Neural cell (in vitro differentiated cells): Measurements from ENCODE around the gene CELSR1. TPM values are rescaled to one million over a fixed set of nuclear protein-coding genes. Genes with fewer than 3 reads are reported as not detected.

Experiments used
- H2AFZ ChIP-seq: fragments of 200-600, 300-800 bp; sonication (generic), shearing (Covaris generic); 2 replicates; pipeline ENCODE4 v1.6.0; 2014; ENCODE audit warnings: low read depth, mild to moderate bottlenecking, antibody characterized with exemption, low read length, moderate library complexity
- H3F3A ChIP-seq: fragments of 200-600 bp; shearing (Covaris generic); 2 replicates; pipeline ENCODE4 v1.6.1; 2016; ENCODE audit warnings: mild to moderate bottlenecking, moderate library complexity, mixed read lengths, antibody characterized with exemption, low read length; ENCODE audit not compliant: insufficient read depth, poor library complexity, severe bottlenecking
- H3K27ac ChIP-seq: fragments of 200-600, 300-800 bp; sonication (generic), shearing (Covaris generic); 2 replicates; pipeline ENCODE4 v1.5.1; 2014; ENCODE audit warnings: mild to moderate bottlenecking, low read length, moderate library complexity
- H3K27me3 ChIP-seq: fragments of 300-800, 200-600 bp; sonication (generic), shearing (Covaris generic); 2 replicates; pipeline ENCODE4 v1.6.0; 2014; ENCODE audit warnings: mild to moderate bottlenecking, low read depth, low read length, moderate library complexity; ENCODE audit not compliant: insufficient read depth
- H3K36me3 ChIP-seq: fragments of 300-800, 200-600 bp; sonication (generic), shearing (Covaris generic); 2 replicates; pipeline ENCODE4 v1.5.1; 2014; ENCODE audit warnings: mild to moderate bottlenecking, antibody characterized with exemption, low read length, moderate library complexity; ENCODE audit not compliant: insufficient read depth
- H3K4me2 ChIP-seq: fragments of 300-800, 200-600 bp; sonication (generic), shearing (Covaris generic); 2 replicates; pipeline ENCODE4 v1.6.0; 2014; ENCODE audit warnings: mild to moderate bottlenecking, low read length
- H3K4me3 ChIP-seq: fragments of 300-800, 200-600 bp; sonication (generic), shearing (Covaris generic); 2 replicates; pipeline ENCODE4 v1.5.1; 2014; ENCODE audit warnings: mild to moderate bottlenecking, low read length, moderate library complexity
- H3K79me2 ChIP-seq: fragments of 200-600 bp; shearing (Covaris generic); replicated peaks from 2 replicates; pipeline ENCODE4 v1.6.0; 2014; ENCODE audit warnings: mild to moderate bottlenecking, low read length, moderate library complexity; ENCODE audit not compliant: insufficient read depth
- H3K9ac ChIP-seq: fragments of 300-800, 200-600 bp; sonication (generic), shearing (Covaris generic); 2 replicates; pipeline ENCODE4 v1.6.1; 2016; ENCODE audit warnings: mild to moderate bottlenecking, low read length, mixed read lengths
- H3K9me2 ChIP-seq: fragments of 200-600 bp; shearing (Covaris generic); 2 replicates; pipeline ENCODE4 v1.6.1; 2016; ENCODE audit warnings: mild to moderate bottlenecking, low read length, mixed read lengths; ENCODE audit not compliant: insufficient read depth
- H3K9me3 ChIP-seq: fragments of 200-600, 300-800 bp; sonication (generic), shearing (Covaris generic); 2 replicates; pipeline ENCODE4 v1.6.1; 2016; ENCODE audit warnings: mild to moderate bottlenecking, mixed run types, low read length, moderate library complexity, mixed read lengths
- H4K20me1 ChIP-seq: fragments of 200-600 bp; shearing (Covaris generic); 2 replicates; pipeline ENCODE4 v1.6.1; 2016; ENCODE audit warnings: mild to moderate bottlenecking, mixed run types; ENCODE audit not compliant: insufficient read depth
- EP300 ChIP-seq: fragments of 450-650 bp; conservative IDR thresholded peaks from 2 replicates; pipeline ENCODE4 v1.6.1; 2014; ENCODE audit warnings: antibody characterized with exemption, mild to moderate bottlenecking, moderate library complexity; ENCODE audit not compliant: poor library complexity, severe bottlenecking
- EZH2 ChIP-seq: fragments of 200-600, 300-800 bp; shearing (Covaris generic), sonication (generic); IDR thresholded peaks from 2 replicates; pipeline ENCODE4 v1.6.1; 2014; ENCODE audit warnings: antibody characterized with exemption, low read length, borderline replicate concordance, mild to moderate bottlenecking; ENCODE audit not compliant: insufficient read depth, poor library complexity, severe bottlenecking
- MXI1 ChIP-seq: fragments of 450-650 bp; conservative IDR thresholded peaks from 2 replicates; pipeline ENCODE4 v1.6.1; 2014; ENCODE audit warnings: antibody characterized with exemption, mild to moderate bottlenecking; ENCODE audit not compliant: poor library complexity, severe bottlenecking
- POLR2AphosphoS5 ChIP-seq: IDR thresholded peaks from 2 replicates; pipeline ENCODE4 v1.6.1; 2012
- RAD21 ChIP-seq: fragments of 450-650 bp; conservative IDR thresholded peaks from 2 replicates; pipeline ENCODE4 v1.6.1; 2014; ENCODE audit warnings: antibody characterized with exemption, mild to moderate bottlenecking, moderate library complexity
- SMC3 ChIP-seq: fragments of 450-650 bp; conservative IDR thresholded peaks from 2 replicates; pipeline ENCODE4 v1.6.1; 2014; ENCODE audit warnings: antibody characterized with exemption, mild to moderate bottlenecking, moderate library complexity; ENCODE audit not compliant: poor library complexity
- TAF1 ChIP-seq: IDR thresholded peaks from 2 replicates; pipeline ENCODE4 v1.6.1; 2012; ENCODE audit warnings: low read depth
- polyA plus RNA-seq: library from polyadenylated mRNA; depleted of rRNA; stranded (reverse); fragments of >200 nt; gene quantifications from 2 replicates; pipeline ENCODE4 v1.2.3, GENCODE V29; 2014
- TF ChIP-seq, protein P1 (sequence below): fragments of 450-650 bp; IDR thresholded peaks from 2 replicates; pipeline ENCODE4 v1.5.1; 2014; ENCODE audit warnings: antibody characterized with exemption, mild to moderate bottlenecking, moderate library complexity; ENCODE audit not compliant: poor library complexity, severe bottlenecking
- TF ChIP-seq, protein P2 (sequence below): IDR thresholded peaks from 2 replicates; pipeline ENCODE4 v1.6.1; 2012; ENCODE audit warnings: borderline replicate concordance

CELSR1 gene
- polyA plus RNA-seq, 1 donor from 2014 or later: 0.14 TPM

DNA sequence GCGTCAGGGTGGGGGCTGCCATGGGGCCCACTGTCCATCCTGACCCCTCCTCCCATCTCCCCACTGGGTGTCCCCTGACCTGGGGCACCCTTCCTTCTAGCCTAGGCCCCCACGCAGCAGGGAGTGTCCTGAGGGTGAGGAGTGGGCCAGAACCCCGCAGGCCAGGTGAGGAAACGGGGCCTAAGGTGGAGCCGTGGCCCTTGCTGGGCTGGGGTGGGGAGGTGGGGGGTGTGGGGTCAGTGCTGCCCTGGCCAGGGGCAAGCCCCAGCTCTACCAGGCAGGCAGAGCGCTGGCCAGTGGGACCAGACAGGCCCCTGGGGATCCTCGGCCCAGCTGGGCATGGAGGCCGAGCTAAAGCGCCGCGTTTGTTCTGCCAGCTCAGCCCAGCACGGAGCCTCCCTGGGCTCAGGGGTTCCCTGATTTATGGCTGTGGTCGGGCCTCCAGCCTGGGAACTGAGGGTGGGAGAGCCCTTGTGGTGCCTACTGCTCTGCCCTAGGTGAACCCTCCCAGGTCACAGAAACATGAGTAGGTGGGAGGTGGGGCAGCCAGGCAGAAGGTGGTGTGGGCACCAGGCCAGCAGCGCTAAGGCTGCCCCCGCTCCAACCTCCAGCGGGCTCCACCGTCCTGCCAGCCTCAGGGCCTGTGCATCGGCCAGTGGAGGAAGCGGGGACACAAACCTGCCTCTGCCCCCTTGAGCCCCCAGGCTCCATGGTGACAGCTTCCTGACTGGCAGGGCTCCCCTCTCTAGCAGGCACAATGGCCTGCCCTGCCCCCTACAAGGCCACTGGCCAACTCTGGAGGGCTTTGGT lies 179.5 kb downstream of the CELSR1 start:
- no peak overlapping the region for H3K4me2 ChIP-seq
- no peaks in the 10 kb centered on the region for H3F3A ChIP-seq
- no peaks in the 10 kb centered on the region for H3K9me2 ChIP-seq
- H4K20me1 ChIP-seq: no peaks in the 10 kb centered on the region
- H3K9ac ChIP-seq: no peak overlapping the region
- no peaks in the 10 kb centered on the region for H3K79me2 ChIP-seq
- no peak overlapping the region for H3K4me3 ChIP-seq
- H3K27ac ChIP-seq: no peak overlapping the region
- H2AFZ ChIP-seq: no peak overlapping the region
- H3K9me3 ChIP-seq: no peaks in the 10 kb centered on the region
- no peak for TF ChIP-seq POLR2AphosphoS5
- no peak for TF ChIP-seq TAF1
- TF ChIP-seq, protein P1, sequence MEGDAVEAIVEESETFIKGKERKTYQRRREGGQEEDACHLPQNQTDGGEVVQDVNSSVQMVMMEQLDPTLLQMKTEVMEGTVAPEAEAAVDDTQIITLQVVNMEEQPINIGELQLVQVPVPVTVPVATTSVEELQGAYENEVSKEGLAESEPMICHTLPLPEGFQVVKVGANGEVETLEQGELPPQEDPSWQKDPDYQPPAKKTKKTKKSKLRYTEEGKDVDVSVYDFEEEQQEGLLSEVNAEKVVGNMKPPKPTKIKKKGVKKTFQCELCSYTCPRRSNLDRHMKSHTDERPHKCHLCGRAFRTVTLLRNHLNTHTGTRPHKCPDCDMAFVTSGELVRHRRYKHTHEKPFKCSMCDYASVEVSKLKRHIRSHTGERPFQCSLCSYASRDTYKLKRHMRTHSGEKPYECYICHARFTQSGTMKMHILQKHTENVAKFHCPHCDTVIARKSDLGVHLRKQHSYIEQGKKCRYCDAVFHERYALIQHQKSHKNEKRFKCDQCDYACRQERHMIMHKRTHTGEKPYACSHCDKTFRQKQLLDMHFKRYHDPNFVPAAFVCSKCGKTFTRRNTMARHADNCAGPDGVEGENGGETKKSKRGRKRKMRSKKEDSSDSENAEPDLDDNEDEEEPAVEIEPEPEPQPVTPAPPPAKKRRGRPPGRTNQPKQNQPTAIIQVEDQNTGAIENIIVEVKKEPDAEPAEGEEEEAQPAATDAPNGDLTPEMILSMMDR: no peak
- TF ChIP-seq EP300: no peak
- no peak for TF ChIP-seq EZH2
- TF ChIP-seq, protein P2, sequence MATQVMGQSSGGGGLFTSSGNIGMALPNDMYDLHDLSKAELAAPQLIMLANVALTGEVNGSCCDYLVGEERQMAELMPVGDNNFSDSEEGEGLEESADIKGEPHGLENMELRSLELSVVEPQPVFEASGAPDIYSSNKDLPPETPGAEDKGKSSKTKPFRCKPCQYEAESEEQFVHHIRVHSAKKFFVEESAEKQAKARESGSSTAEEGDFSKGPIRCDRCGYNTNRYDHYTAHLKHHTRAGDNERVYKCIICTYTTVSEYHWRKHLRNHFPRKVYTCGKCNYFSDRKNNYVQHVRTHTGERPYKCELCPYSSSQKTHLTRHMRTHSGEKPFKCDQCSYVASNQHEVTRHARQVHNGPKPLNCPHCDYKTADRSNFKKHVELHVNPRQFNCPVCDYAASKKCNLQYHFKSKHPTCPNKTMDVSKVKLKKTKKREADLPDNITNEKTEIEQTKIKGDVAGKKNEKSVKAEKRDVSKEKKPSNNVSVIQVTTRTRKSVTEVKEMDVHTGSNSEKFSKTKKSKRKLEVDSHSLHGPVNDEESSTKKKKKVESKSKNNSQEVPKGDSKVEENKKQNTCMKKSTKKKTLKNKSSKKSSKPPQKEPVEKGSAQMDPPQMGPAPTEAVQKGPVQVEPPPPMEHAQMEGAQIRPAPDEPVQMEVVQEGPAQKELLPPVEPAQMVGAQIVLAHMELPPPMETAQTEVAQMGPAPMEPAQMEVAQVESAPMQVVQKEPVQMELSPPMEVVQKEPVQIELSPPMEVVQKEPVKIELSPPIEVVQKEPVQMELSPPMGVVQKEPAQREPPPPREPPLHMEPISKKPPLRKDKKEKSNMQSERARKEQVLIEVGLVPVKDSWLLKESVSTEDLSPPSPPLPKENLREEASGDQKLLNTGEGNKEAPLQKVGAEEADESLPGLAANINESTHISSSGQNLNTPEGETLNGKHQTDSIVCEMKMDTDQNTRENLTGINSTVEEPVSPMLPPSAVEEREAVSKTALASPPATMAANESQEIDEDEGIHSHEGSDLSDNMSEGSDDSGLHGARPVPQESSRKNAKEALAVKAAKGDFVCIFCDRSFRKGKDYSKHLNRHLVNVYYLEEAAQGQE: no peak
- no peak for TF ChIP-seq MXI1
- no peak for TF ChIP-seq SMC3
- H3K36me3 ChIP-seq: no peaks in the 10 kb centered on the region
- H3K27me3 ChIP-seq: no peaks in the 10 kb centered on the region

DNA sequence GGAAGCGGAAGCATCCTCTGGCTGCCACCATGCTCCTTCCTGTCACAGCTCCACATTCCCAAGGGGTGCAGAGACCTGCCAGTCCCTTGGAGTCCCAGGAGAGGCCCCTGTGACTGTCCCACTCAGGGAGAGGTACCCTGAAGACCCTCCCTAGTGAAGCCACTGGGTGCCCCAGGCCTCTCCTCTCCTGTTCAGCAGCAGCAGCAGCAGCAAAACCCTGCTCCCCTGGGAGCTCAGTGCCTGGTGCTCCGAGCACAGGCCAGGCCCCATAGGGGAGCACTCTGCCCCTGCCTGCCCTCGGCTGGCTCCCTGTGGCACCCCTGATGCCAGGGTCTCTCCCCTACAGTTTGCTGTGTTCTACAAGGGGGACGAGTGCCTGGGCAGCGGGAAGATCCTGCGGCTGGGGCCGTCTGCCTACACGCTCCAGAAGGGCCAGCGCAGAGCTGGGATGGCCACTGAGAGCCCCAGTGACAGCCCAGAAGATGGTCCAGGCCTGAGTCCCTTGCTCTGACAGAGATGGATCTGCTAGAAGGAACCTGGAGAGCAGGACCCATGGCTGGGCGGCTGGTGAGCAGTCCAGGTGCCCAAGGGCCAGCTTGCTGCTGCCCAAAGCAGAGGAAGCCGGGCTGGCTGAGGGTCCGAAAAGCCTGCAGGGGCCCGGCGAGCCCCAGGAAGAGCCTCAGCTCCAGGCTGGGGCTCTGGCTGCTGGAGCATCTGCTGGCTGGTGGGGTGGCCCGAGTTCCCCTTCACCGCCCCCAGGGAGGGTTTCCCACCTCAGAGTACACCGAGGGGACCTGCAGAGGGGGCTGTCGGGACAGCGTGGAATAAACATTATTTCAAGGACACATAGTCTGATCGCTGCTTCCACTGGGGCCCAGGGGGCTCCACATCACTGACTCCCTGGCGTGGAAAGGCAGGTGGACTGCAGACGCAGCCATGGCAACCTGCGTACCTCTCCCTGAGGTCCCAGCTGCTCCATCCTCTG lies 180.6 kb downstream of the CELSR1 start:
- Histone ChIP-seq H3K27me3 (no peaks in the 10 kb centered on the region), H3K9me3 (no peaks in the 10 kb centered on the region), H3K79me2 (no peaks in the 10 kb centered on the region), H3K9me2 (no peaks in the 10 kb centered on the region), H4K20me1 (no peaks in the 10 kb centered on the region), H3F3A (no peaks in the 10 kb centered on the region), H3K4me3 (no peak overlapping the region), H2AFZ (no peak overlapping the region), H3K36me3 (no peaks in the 10 kb centered on the region), H3K9ac (no peak overlapping the region), H3K27ac (no peak overlapping the region), H3K4me2 (no peak overlapping the region)
- no peak for TF ChIP-seq POLR2AphosphoS5
- TF ChIP-seq MXI1: no peak
- TF ChIP-seq RAD21: no peak
- TF ChIP-seq, protein P2: no peak
- TF ChIP-seq SMC3: no peak
- no peak for TF ChIP-seq TAF1
- no peak for TF ChIP-seq EP300
- no peak for TF ChIP-seq EZH2
- TF ChIP-seq, protein P1: no peak
